ENCODE measurements around the gene ARMC6.
A peak's percentile ranks its signal among the peaks of the same experiment; 100 is the strongest.

The ARMC6 gene

DNA sequence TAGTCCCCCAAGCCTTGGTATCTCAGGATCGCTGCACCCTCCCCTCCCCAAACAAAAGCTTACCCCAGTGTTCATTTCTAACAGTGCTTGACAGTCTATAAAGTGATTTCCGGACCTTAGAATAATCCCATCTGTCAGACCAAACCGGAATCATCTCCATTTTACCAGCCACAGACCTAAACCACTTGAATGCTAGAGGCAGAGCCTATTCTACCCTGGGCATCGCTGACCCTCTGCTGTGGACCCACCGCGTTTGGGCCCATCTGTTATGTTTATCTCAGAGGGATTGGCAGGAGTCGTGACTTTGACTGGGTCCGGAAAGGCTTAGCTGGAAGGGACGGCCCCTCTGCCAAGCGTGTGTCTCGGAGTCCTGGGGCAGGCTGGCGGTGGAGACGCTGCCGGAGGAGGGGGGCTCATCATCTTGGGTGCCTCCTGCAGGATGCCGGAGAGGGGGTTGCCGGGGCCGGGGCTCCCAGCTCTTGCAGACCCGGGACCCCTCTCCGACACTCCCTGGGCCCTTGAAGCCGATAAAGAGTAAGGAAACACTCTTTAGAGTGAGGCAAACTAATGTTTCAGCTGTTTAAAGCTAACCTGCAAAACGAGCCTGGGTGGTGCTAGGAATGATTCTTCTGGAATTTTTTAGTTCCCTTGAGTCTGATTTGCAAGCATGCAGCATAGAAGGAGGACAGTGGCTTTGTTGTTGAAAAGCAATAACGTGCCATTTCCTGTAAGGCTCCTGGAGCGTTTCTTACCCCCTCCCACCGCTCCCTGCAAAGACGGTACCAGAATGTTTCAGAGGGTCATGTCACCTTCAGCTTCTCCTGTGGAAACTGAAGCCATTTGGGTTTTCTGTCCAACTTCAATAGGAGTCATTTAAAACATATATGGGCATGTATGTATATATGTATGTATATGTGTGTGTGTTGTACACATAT is 31.7 kb downstream of the ARMC6 start:
- Histone ChIP-seq H3K27ac (no peak overlapping the region), H3K27me3 (ENCODE audit: insufficient read depth, low read depth, severe bottlenecking) (no peaks in the 10 kb centered on the region), H3K9me3 (ENCODE audit: severe bottlenecking) (no peaks in the 10 kb centered on the region), H3K4me3 (ENCODE audit: low read depth, low read length) (peak overlapping the region; percentile 71), H3K36me3 (no peaks in the 10 kb centered on the region)
- peak; percentile 63 for DNase-seq
- no peak for TF ChIP-seq CTCF (IDR thresholded peaks at IDR 0.05; ENCODE audit: low read depth, low read length)

- H3K27ac ChIP-seq, result no peak overlapping the region; the same call in 1 of the 2 replicates
- no peak for DNase-seq
- no peaks in the 10 kb centered on the region for H3K9me3 ChIP-seq (ENCODE audit: severe bottlenecking)
- no peak for TF ChIP-seq CTCF (IDR thresholded peaks at IDR 0.05; ENCODE audit: low read depth, low read length)
- H3K27me3 ChIP-seq (ENCODE audit: insufficient read depth, low read depth, severe bottlenecking), result no peaks in the 10 kb centered on the region
- no peak overlapping the region for H3K4me3 ChIP-seq (ENCODE audit: low read depth, low read length)
- no peaks in the 10 kb centered on the region for H3K36me3 ChIP-seq
Measured at GRCh38 chr19:19067276-19068072, 34.1 kb downstream of the ARMC6 start.

DNA sequence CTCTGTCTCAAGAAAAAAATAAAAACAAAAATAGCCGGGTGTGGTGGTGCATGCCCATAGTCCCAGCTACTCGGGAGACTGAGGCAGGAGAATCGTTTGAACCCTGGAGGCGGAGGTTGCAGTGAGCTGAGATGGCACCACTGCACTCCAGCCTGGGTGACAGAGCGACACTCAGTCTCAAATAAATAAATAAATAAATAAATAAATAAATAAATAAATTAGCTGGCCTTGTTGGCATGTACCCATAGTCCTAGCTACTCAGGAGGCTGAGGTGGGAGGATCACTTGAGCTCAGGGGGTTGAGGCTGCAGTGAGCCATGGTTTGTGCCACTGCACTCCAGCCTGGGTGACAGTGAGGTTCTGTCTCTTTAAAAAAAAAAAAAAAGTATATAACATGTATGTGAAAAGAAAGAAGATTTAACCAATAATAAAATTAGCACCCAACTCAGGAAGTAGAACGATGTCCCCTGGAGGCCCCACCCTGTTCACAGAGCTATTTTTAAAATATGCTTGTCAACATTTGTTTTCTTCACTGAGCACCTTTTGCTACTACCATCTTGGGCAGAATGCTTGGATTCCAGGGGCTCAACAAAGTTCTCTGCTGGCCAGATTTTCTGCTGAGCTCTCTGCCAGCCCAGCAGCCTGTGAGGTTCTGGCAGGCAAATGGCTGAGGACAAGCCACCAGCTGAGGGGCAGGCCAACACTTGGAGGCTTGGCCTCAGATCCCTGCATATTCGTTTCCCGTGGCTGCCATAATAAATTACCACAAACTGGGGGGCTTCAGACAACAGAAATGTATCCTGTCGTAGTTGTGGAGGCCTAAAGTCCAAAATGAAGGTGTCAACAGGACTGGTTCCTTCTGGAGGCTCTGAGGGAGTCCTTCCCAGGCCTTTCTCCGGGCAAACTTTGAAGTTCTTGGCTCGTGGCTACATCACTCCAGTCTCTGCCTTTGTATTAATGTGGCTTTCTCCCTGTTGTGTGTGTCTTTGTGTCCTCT is 35.6 kb downstream of the ARMC6 start:
- no peak overlapping the region for H3K27ac ChIP-seq
- TF ChIP-seq CTCF (IDR thresholded peaks at IDR 0.05; ENCODE audit: low read depth, low read length), result no peak
- no peaks in the 10 kb centered on the region for H3K36me3 ChIP-seq
- no peak overlapping the region for H3K4me3 ChIP-seq (ENCODE audit: low read depth, low read length)
- no peaks in the 10 kb centered on the region for H3K27me3 ChIP-seq (ENCODE audit: insufficient read depth, low read depth, severe bottlenecking)
- DNase-seq, result no peak
- H3K9me3 ChIP-seq (ENCODE audit: severe bottlenecking), result no peaks in the 10 kb centered on the region

DNA sequence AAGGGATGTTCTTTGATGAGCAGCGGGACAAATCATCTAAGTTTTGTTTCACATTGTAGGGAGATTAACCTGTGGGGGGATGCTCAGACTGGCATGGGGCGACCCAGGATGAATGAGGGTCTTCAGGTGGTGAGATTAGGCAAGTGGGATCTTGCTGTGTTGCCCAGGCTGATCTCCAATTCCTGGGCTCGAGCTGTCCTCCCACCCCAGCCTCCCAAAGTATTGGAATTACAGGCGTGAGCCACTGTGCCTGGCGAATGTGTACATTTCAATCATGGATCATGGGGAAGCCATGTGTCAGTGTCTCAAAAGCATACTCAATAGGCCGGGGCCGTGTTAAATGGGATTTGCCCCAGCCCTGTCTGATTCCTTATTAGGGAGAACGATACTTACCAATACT is 38.5 kb downstream of the ARMC6 start:
- Histone ChIP-seq H3K36me3 (no peaks in the 10 kb centered on the region), H3K27ac (no peak overlapping the region), H3K9me3 (ENCODE audit: severe bottlenecking) (no peaks in the 10 kb centered on the region), H3K27me3 (ENCODE audit: insufficient read depth, low read depth, severe bottlenecking) (no peaks in the 10 kb centered on the region), H3K4me3 (ENCODE audit: low read depth, low read length) (no peak overlapping the region)
- no peak for DNase-seq
- no peak for TF ChIP-seq CTCF (IDR thresholded peaks at IDR 0.05; ENCODE audit: low read depth, low read length)

GRCh38 chr19:19074196-19074882 is 40.9 kb downstream of the ARMC6 start:
- TF ChIP-seq CTCF (IDR thresholded peaks at IDR 0.05; ENCODE audit: low read depth, low read length), result no peak
- Histone ChIP-seq H3K9me3 (ENCODE audit: severe bottlenecking) (no peaks in the 10 kb centered on the region), H3K27ac (no peak overlapping the region), H3K4me3 (ENCODE audit: low read depth, low read length) (no peak overlapping the region), H3K36me3 (no peaks in the 10 kb centered on the region), H3K27me3 (ENCODE audit: insufficient read depth, low read depth, severe bottlenecking) (no peaks in the 10 kb centered on the region)
- DNase-seq, result no peak
